SJSA1 (cell line): ENCODE results near the gene TEC. TPM values are rescaled to one million over a fixed set of nuclear protein-coding genes. Genes with fewer than 3 reads are reported as not detected.

Source experiments
- DNase-seq, 2 experiments: peaks; one replicate each; pipeline ENCODE4 v3.0.0-alpha.2; 2015 to 2020; ENCODE audit warnings: low spot score in 2 of 2, low read depth in 1 of 2
- H3K27ac ChIP-seq: fragments of 250-450 bp; sonication (Bioruptor Pico); 2 replicates; pipeline ENCODE4 v1.5.1; 2020; ENCODE audit warnings: mild to moderate bottlenecking, moderate library complexity
- H3K27me3 ChIP-seq: fragments of 250-450 bp; sonication (Bioruptor Pico); replicated peaks from 2 replicates; pipeline ENCODE4 v1.5.1; 2020; ENCODE audit warnings: mild to moderate bottlenecking, moderate library complexity
- H3K36me3 ChIP-seq: fragments of 250-450 bp; sonication (Bioruptor Pico); 2 replicates; pipeline ENCODE4 v1.5.1; 2020; ENCODE audit warnings: mild to moderate bottlenecking
- H3K4me1 ChIP-seq: fragments of 250-450 bp; sonication (Bioruptor Pico); replicated peaks from 2 replicates; pipeline ENCODE4 v1.6.1; 2021; ENCODE audit warnings: mild to moderate bottlenecking
- H3K4me3 ChIP-seq: fragments of 250-450 bp; sonication (Bioruptor Pico); 2 replicates; pipeline ENCODE4 v1.5.1; 2020; ENCODE audit warnings: mild to moderate bottlenecking
- H3K9me3 ChIP-seq: fragments of 250-450 bp; sonication (Bioruptor Pico); replicated peaks from 2 replicates; pipeline ENCODE4 v1.5.1; 2020; ENCODE audit warnings: mild to moderate bottlenecking
- total RNA-seq: library from RNA; depleted of rRNA; stranded (reverse); fragments of >200 nt; shearing (Covaris generic); gene quantifications from 2 replicates; pipeline ENCODE4 v1.2.3, GENCODE V29; 2014

Gene TEC
- total RNA-seq, 1 experiment from 2014 or later = 0.05 TPM

GRCh38 chr4:48118081-48118480, 151.6 kb downstream of the TEC start:
- Histone ChIP-seq H3K9me3 (no peaks in the 10 kb centered on the region), H3K4me1 (0 out of 2 replicates have a peak, but pooled peaks cover under 1% of the 10 kb centered on the region), H3K36me3 (no peaks in the 10 kb centered on the region), H3K4me3 (no peak overlapping the region), H3K27ac (no peak overlapping the region), H3K27me3 (no peaks in the 10 kb centered on the region)
- DNase-seq = no peak

- H3K4me3 ChIP-seq = no peak overlapping the region
- peaks cover 5% of the 10 kb centered on the region for H3K4me1 ChIP-seq
- no peak for DNase-seq
- H3K9me3 ChIP-seq = no peaks in the 10 kb centered on the region
- no peaks in the 10 kb centered on the region for H3K36me3 ChIP-seq
- H3K27me3 ChIP-seq = no peaks in the 10 kb centered on the region
- no peak overlapping the region for H3K27ac ChIP-seq
Observed at GRCh38 chr4:48116582-48116981, 153.1 kb downstream of the TEC start.

- H3K9me3 ChIP-seq = no peaks in the 10 kb centered on the region
Observed at GRCh38 chr4:48114412-48114811, 155.2 kb downstream of the TEC start.

GRCh38 chr4:48112017-48112667, 157.5 kb downstream of the TEC start:
- Histone ChIP-seq H3K9me3 (no peaks in the 10 kb centered on the region), H3K27me3 (no peaks in the 10 kb centered on the region), H3K36me3 (no peaks in the 10 kb centered on the region), H3K4me1 (peaks cover 26% of the 10 kb centered on the region), H3K4me3 (peak overlapping the region; percentile 34), H3K27ac (peak overlapping the region; percentile 84)
- peak; percentile 40 to 62 for DNase-seq

More at GRCh38 chr4:48114412-48114811, 155.2 kb downstream of the TEC start:
- Histone ChIP-seq H3K4me3 (no peak overlapping the region), H3K4me1 (peaks cover 24% of the 10 kb centered on the region), H3K27me3 (no peaks in the 10 kb centered on the region), H3K36me3 (no peaks in the 10 kb centered on the region), H3K27ac (no peak overlapping the region)
- no peak for DNase-seq

GRCh38 chr4:48110452-48110978, 159.1 kb downstream of the TEC start:
- H3K27me3 ChIP-seq = no peaks in the 10 kb centered on the region
- H3K27ac ChIP-seq = peak overlapping the region; percentile 73
- H3K9me3 ChIP-seq = no peaks in the 10 kb centered on the region
- H3K4me1 ChIP-seq = peaks cover 26% of the 10 kb centered on the region
- no peaks in the 10 kb centered on the region for H3K36me3 ChIP-seq
- H3K4me3 ChIP-seq = no peak overlapping the region
- DNase-seq = peak in 1 of 2 experiments; percentile 44

- peak in 1 of 2 experiments; percentile 35 for DNase-seq
- Histone ChIP-seq H3K9me3 (no peaks in the 10 kb centered on the region), H3K27me3 (no peaks in the 10 kb centered on the region), H3K4me3 (no peak overlapping the region), H3K36me3 (no peaks in the 10 kb centered on the region), H3K27ac (peak overlapping the region; percentile 73), H3K4me1 (peaks cover 26% of the 10 kb centered on the region)
Observed at GRCh38 chr4:48109413-48110263, 160.0 kb downstream of the TEC start.

- DNase-seq = no peak
- no peaks in the 10 kb centered on the region for H3K36me3 ChIP-seq
- H3K9me3 ChIP-seq = no peaks in the 10 kb centered on the region
- no peak overlapping the region for H3K27ac ChIP-seq
- no peak overlapping the region for H3K4me3 ChIP-seq
- H3K4me1 ChIP-seq = peaks cover 26% of the 10 kb centered on the region
- no peaks in the 10 kb centered on the region for H3K27me3 ChIP-seq
Observed at GRCh38 chr4:48108309-48109073, 161.1 kb downstream of the TEC start.

- Histone ChIP-seq H3K27ac (no peak overlapping the region), H3K4me3 (no peak overlapping the region)
Observed at GRCh38 chr4:48105230-48105629, 164.4 kb downstream of the TEC start.

GRCh38 chr4:48103483-48104139, 166.0 kb downstream of the TEC start:
- no peak for DNase-seq
- no peak overlapping the region for H3K4me3 ChIP-seq
- H3K27ac ChIP-seq = no peak overlapping the region

More at GRCh38 chr4:48105230-48105629, 164.4 kb downstream of the TEC start:
- Histone ChIP-seq H3K9me3 (no peaks in the 10 kb centered on the region), H3K36me3 (no peaks in the 10 kb centered on the region), H3K27me3 (no peaks in the 10 kb centered on the region), H3K4me1 (peaks cover 10% of the 10 kb centered on the region)
- no peak for DNase-seq

GRCh38 chr4:48102303-48102702, 167.3 kb downstream of the TEC start:
- Histone ChIP-seq H3K36me3 (no peaks in the 10 kb centered on the region), H3K4me3 (no peak overlapping the region), H3K27me3 (no peaks in the 10 kb centered on the region), H3K9me3 (no peaks in the 10 kb centered on the region), H3K4me1 (no peaks in the 10 kb centered on the region), H3K27ac (no peak overlapping the region)
- no peak for DNase-seq

More at GRCh38 chr4:48103483-48104139, 166.0 kb downstream of the TEC start:
- Histone ChIP-seq H3K27me3 (no peaks in the 10 kb centered on the region), H3K4me1 (no peaks in the 10 kb centered on the region), H3K36me3 (no peaks in the 10 kb centered on the region), H3K9me3 (no peaks in the 10 kb centered on the region)

GRCh38 chr4:48100256-48100655, 169.4 kb downstream of the TEC start:
- Histone ChIP-seq H3K27ac (no peak overlapping the region), H3K9me3 (no peaks in the 10 kb centered on the region), H3K36me3 (no peaks in the 10 kb centered on the region), H3K4me1 (no peaks in the 10 kb centered on the region), H3K27me3 (no peaks in the 10 kb centered on the region), H3K4me3 (no peak overlapping the region)
- no peak for DNase-seq

- Histone ChIP-seq H3K4me3 (no peak overlapping the region), H3K36me3 (no peaks in the 10 kb centered on the region)
- no peak for DNase-seq
Observed at GRCh38 chr4:48095441-48095840, 174.2 kb downstream of the TEC start.

GRCh38 chr4:48093991-48094416, 175.6 kb downstream of the TEC start:
- H3K4me1 ChIP-seq = peaks cover 10% of the 10 kb centered on the region; the same call in 1 of the 2 replicates
- no peaks in the 10 kb centered on the region for H3K36me3 ChIP-seq
- no peaks in the 10 kb centered on the region for H3K27me3 ChIP-seq
- H3K4me3 ChIP-seq = no peak overlapping the region
- H3K27ac ChIP-seq = no peak overlapping the region
- H3K9me3 ChIP-seq = no peaks in the 10 kb centered on the region
- DNase-seq = peak in 1 of 2 experiments; percentile 56

More at GRCh38 chr4:48095441-48095840, 174.2 kb downstream of the TEC start:
- no peaks in the 10 kb centered on the region for H3K27me3 ChIP-seq
- no peaks in the 10 kb centered on the region for H3K9me3 ChIP-seq
- H3K27ac ChIP-seq = no peak overlapping the region
- H3K4me1 ChIP-seq = peaks cover 10% of the 10 kb centered on the region; the same call in 1 of the 2 replicates
